Neural cell (in vitro differentiated cells): ENCODE results near the gene CNDP2. TPM values are rescaled to one million over a fixed set of nuclear protein-coding genes. Genes with fewer than 3 reads are reported as not detected.
"Not testable (repeated sequence)": the region's sequence is repeated elsewhere in the genome, so short reads cannot be mapped to it uniquely, and the experiment has no call there.

ENCODE experiments used
- H2AFZ ChIP-seq: fragments of 200-600, 300-800 bp; sonication (generic), shearing (Covaris generic); 2 replicates; pipeline ENCODE4 v1.6.0; 2014; ENCODE audit warnings: low read depth, mild to moderate bottlenecking, antibody characterized with exemption, low read length, moderate library complexity
- H3F3A ChIP-seq: fragments of 200-600 bp; shearing (Covaris generic); 2 replicates; pipeline ENCODE4 v1.6.1; 2016; ENCODE audit warnings: mild to moderate bottlenecking, moderate library complexity, mixed read lengths, antibody characterized with exemption, low read length; ENCODE audit not compliant: insufficient read depth, poor library complexity, severe bottlenecking
- H3K27ac ChIP-seq: fragments of 200-600, 300-800 bp; sonication (generic), shearing (Covaris generic); 2 replicates; pipeline ENCODE4 v1.5.1; 2014; ENCODE audit warnings: mild to moderate bottlenecking, low read length, moderate library complexity
- H3K27me3 ChIP-seq: fragments of 300-800, 200-600 bp; sonication (generic), shearing (Covaris generic); 2 replicates; pipeline ENCODE4 v1.6.0; 2014; ENCODE audit warnings: mild to moderate bottlenecking, low read depth, low read length, moderate library complexity; ENCODE audit not compliant: insufficient read depth
- H3K36me3 ChIP-seq: fragments of 300-800, 200-600 bp; sonication (generic), shearing (Covaris generic); 2 replicates; pipeline ENCODE4 v1.5.1; 2014; ENCODE audit warnings: mild to moderate bottlenecking, antibody characterized with exemption, low read length, moderate library complexity; ENCODE audit not compliant: insufficient read depth
- H3K4me2 ChIP-seq: fragments of 300-800, 200-600 bp; sonication (generic), shearing (Covaris generic); 2 replicates; pipeline ENCODE4 v1.6.0; 2014; ENCODE audit warnings: mild to moderate bottlenecking, low read length
- H3K4me3 ChIP-seq: fragments of 300-800, 200-600 bp; sonication (generic), shearing (Covaris generic); 2 replicates; pipeline ENCODE4 v1.5.1; 2014; ENCODE audit warnings: mild to moderate bottlenecking, low read length, moderate library complexity
- H3K79me2 ChIP-seq: fragments of 200-600 bp; shearing (Covaris generic); replicated peaks from 2 replicates; pipeline ENCODE4 v1.6.0; 2014; ENCODE audit warnings: mild to moderate bottlenecking, low read length, moderate library complexity; ENCODE audit not compliant: insufficient read depth
- H3K9ac ChIP-seq: fragments of 300-800, 200-600 bp; sonication (generic), shearing (Covaris generic); 2 replicates; pipeline ENCODE4 v1.6.1; 2016; ENCODE audit warnings: mild to moderate bottlenecking, low read length, mixed read lengths
- H3K9me2 ChIP-seq: fragments of 200-600 bp; shearing (Covaris generic); 2 replicates; pipeline ENCODE4 v1.6.1; 2016; ENCODE audit warnings: mild to moderate bottlenecking, low read length, mixed read lengths; ENCODE audit not compliant: insufficient read depth
- H3K9me3 ChIP-seq: fragments of 200-600, 300-800 bp; sonication (generic), shearing (Covaris generic); 2 replicates; pipeline ENCODE4 v1.6.1; 2016; ENCODE audit warnings: mild to moderate bottlenecking, mixed run types, low read length, moderate library complexity, mixed read lengths
- H4K20me1 ChIP-seq: fragments of 200-600 bp; shearing (Covaris generic); 2 replicates; pipeline ENCODE4 v1.6.1; 2016; ENCODE audit warnings: mild to moderate bottlenecking, mixed run types; ENCODE audit not compliant: insufficient read depth
- CTCF ChIP-seq: fragments of 450-650 bp; IDR thresholded peaks from 2 replicates; pipeline ENCODE4 v1.5.1; 2014; ENCODE audit warnings: antibody characterized with exemption, mild to moderate bottlenecking, moderate library complexity; ENCODE audit not compliant: poor library complexity, severe bottlenecking
- EP300 ChIP-seq: fragments of 450-650 bp; conservative IDR thresholded peaks from 2 replicates; pipeline ENCODE4 v1.6.1; 2014; ENCODE audit warnings: antibody characterized with exemption, mild to moderate bottlenecking, moderate library complexity; ENCODE audit not compliant: poor library complexity, severe bottlenecking
- MXI1 ChIP-seq: fragments of 450-650 bp; conservative IDR thresholded peaks from 2 replicates; pipeline ENCODE4 v1.6.1; 2014; ENCODE audit warnings: antibody characterized with exemption, mild to moderate bottlenecking; ENCODE audit not compliant: poor library complexity, severe bottlenecking
- POLR2AphosphoS5 ChIP-seq: IDR thresholded peaks from 2 replicates; pipeline ENCODE4 v1.6.1; 2012
- REST ChIP-seq: IDR thresholded peaks from 2 replicates; pipeline ENCODE4 v1.6.1; 2012; ENCODE audit warnings: borderline replicate concordance
- SMC3 ChIP-seq: fragments of 450-650 bp; conservative IDR thresholded peaks from 2 replicates; pipeline ENCODE4 v1.6.1; 2014; ENCODE audit warnings: antibody characterized with exemption, mild to moderate bottlenecking, moderate library complexity; ENCODE audit not compliant: poor library complexity
- TAF1 ChIP-seq: IDR thresholded peaks from 2 replicates; pipeline ENCODE4 v1.6.1; 2012; ENCODE audit warnings: low read depth
- polyA plus RNA-seq: library from polyadenylated mRNA; depleted of rRNA; stranded (reverse); fragments of >200 nt; gene quantifications from 2 replicates; pipeline ENCODE4 v1.2.3, GENCODE V29; 2014

The CNDP2 gene
- polyA plus RNA-seq, 1 donor from 2014 or later: 35.7 TPM

GRCh38 chr18:74499633-74500032 is 3.5 kb downstream of the CNDP2 start:
- Histone ChIP-seq H3K9me3 (no peaks in the 10 kb centered on the region), H3K4me2 (no peak overlapping the region), H3K36me3 (no peaks in the 10 kb centered on the region), H4K20me1 (no peaks in the 10 kb centered on the region), H3K9ac (no peak overlapping the region), H3F3A (no peaks in the 10 kb centered on the region), H3K79me2 (peaks cover 21% of the 10 kb centered on the region), H2AFZ (no peak overlapping the region), H3K9me2 (no peaks in the 10 kb centered on the region), H3K27ac (no peak overlapping the region), H3K27me3 (no peaks in the 10 kb centered on the region), H3K4me3 (peak overlapping the region; percentile 13)
- TF ChIP-seq TAF1 (no peak), CTCF (no peak), POLR2AphosphoS5 (no peak), REST (no peak), EP300 (no peak)

DNA sequence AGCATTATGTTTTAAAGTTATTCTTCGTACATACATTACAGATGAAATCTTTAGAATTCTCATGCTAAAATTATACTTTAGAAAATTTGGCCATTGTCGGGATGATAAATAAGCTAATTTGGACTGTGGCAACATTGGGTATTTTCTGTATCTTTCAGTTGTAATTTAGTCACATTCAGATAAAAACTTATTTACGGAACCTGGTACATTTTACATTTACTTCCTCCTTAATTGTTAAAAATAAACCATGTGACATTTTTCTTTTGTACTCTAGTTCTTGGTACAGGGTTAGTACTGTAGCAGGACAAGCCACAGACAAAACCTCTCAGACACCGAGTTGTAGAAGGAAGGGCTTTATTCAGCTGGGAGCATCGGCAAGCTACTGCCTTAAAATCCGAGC is 4.2 kb downstream of the CNDP2 start:
- Histone ChIP-seq H3K4me3 (no peak overlapping the region), H3K9ac (no peak overlapping the region), H4K20me1 (no peaks in the 10 kb centered on the region), H3F3A (no peaks in the 10 kb centered on the region), H3K4me2 (no peak overlapping the region), H3K9me2 (no peaks in the 10 kb centered on the region), H3K36me3 (no peaks in the 10 kb centered on the region), H2AFZ (no peak overlapping the region), H3K9me3 (no peaks in the 10 kb centered on the region), H3K79me2 (peaks cover 21% of the 10 kb centered on the region), H3K27ac (no peak overlapping the region), H3K27me3 (no peaks in the 10 kb centered on the region)
- TF ChIP-seq EP300 (no peak), TAF1 (no peak), MXI1 (no peak), SMC3 (no peak)

GRCh38 chr18:74500774-74501173 is 4.6 kb downstream of the CNDP2 start:
- not testable (repeated sequence) for H4K20me1 ChIP-seq, H3K36me3 ChIP-seq, H3K9me3 ChIP-seq, H3K4me2 ChIP-seq, H2AFZ ChIP-seq, H3K27ac ChIP-seq, H3K27me3 ChIP-seq, H3F3A ChIP-seq, H3K9ac ChIP-seq, H3K4me3 ChIP-seq, H3K9me2 ChIP-seq
- peaks cover 21% of the 10 kb centered on the region for H3K79me2 ChIP-seq
